ENCODE data around the gene FRMD5. TPM values are rescaled to one million over a fixed set of nuclear protein-coding genes. Genes with fewer than 3 reads are reported as not detected.

The FRMD5 gene
- total RNA-seq, 1 experiment from 2014 or later, result 27.2 TPM

GRCh38 chr15:43908516-43909050, 286.5 kb downstream of the FRMD5 start (continued):
- no peak for TF ChIP-seq ATF3 (IDR thresholded peaks at IDR 0.05)
- no peak for TF ChIP-seq POLR2AphosphoS5 (IDR thresholded peaks at IDR 0.05; ENCODE audit: low read depth, low read length)
- TF ChIP-seq YY1 (IDR thresholded peaks at IDR 0.05; ENCODE audit: extremely low read depth, insufficient replicate concordance, low read depth, low read length), result no peak
- TF ChIP-seq MAX (IDR thresholded peaks at IDR 0.05), result no peak
- no peak for TF ChIP-seq POLR2A (IDR thresholded peaks at IDR 0.05; ENCODE audit: borderline replicate concordance, extremely low read depth, insufficient read depth, insufficient read length)
- TF ChIP-seq ELF1 (IDR thresholded peaks at IDR 0.05; ENCODE audit: borderline replicate concordance, low read depth), result no peak
- TF ChIP-seq ZFX (IDR thresholded peaks at IDR 0.05), result no peak

GRCh38 chr15:43905755-43906154, 289.3 kb downstream of the FRMD5 start:
- intact Hi-C loops (cut with micrococcal nuclease), result no loop called here
- H3K9me3 ChIP-seq (ENCODE audit: control insufficient read depth in 1 of 2, insufficient read depth in 1 of 2, low read depth in 1 of 2, low read length in 2 of 2), result no peaks in the 10 kb centered on the region
- no peak overlapping the region for H3K27ac ChIP-seq (ENCODE audit: low read depth, low read length)
- ATAC-seq (no peak), DNase-seq (ENCODE audit: low read depth, low spot score) (no peak)
- peaks cover 4 to 9% of the 10 kb centered on the region in 2 experiments; a peak in 2 of 4 replicates for H3K36me3 ChIP-seq (ENCODE audit: control insufficient read depth in 1 of 2, insufficient read depth in 2 of 2, low read length in 2 of 2)
- no peaks in the 10 kb centered on the region for H4K20me1 ChIP-seq (ENCODE audit: insufficient read depth)
- no peaks in the 10 kb centered on the region for H3K27me3 ChIP-seq (ENCODE audit: insufficient read depth, low read length)
- H3K9ac ChIP-seq (ENCODE audit: low read length), result no peak overlapping the region
- TF ChIP-seq SRF (IDR thresholded peaks at IDR 0.05; ENCODE audit: low read depth), result no peak
- ChIA-PET CTCF (interaction anchor here (1.3 kb wide), 1 partner anchor 314 kb away, joined by 4 read pairs; no protein-coding TSS in a partner anchor), POLR2A (no interaction called here), RAD21 (ENCODE audit: low non-redundant PET in 1 of 2, low total read pairs in 2 of 2, uncharacterized antibody in 2 of 2, unreplicated experiment in 2 of 2) (no interaction called here)
- H3K4me3 ChIP-seq (replicated peaks in 1 of 2; ENCODE audit: low read depth in 1 of 2, low read length in 2 of 2), result no peak overlapping the region
- no peaks in the 10 kb centered on the region for H3K79me2 ChIP-seq (ENCODE audit: insufficient read depth, low read length)
- H3K4me2 ChIP-seq (ENCODE audit: low read length), result no peak overlapping the region
- peaks cover 0 to 1% of the 10 kb centered on the region in 2 experiments; a peak in 3 of 4 replicates for H3K4me1 ChIP-seq (ENCODE audit: control insufficient read depth in 1 of 2, insufficient read depth in 2 of 2, low read length in 2 of 2)
- H2AFZ ChIP-seq (ENCODE audit: low read depth, low read length, poor library complexity, severe bottlenecking), result no peak overlapping the region
- H3K9me2 ChIP-seq (ENCODE audit: insufficient read depth), result no peaks in the 10 kb centered on the region
- no TSS peak for BruUV-seq (replicated peaks)
